IPS-NIHi7 (cell line): ENCODE results near the gene BCO2.
A peak's percentile ranks its signal among the peaks of the same experiment; 100 is the strongest.

Source experiments
- DNase-seq: peaks from one replicate; pipeline ENCODE4 v3.0.0; 2012; ENCODE audit warnings: mixed read lengths; ENCODE audit errors: extremely low spot score

BCO2 gene

DNA sequence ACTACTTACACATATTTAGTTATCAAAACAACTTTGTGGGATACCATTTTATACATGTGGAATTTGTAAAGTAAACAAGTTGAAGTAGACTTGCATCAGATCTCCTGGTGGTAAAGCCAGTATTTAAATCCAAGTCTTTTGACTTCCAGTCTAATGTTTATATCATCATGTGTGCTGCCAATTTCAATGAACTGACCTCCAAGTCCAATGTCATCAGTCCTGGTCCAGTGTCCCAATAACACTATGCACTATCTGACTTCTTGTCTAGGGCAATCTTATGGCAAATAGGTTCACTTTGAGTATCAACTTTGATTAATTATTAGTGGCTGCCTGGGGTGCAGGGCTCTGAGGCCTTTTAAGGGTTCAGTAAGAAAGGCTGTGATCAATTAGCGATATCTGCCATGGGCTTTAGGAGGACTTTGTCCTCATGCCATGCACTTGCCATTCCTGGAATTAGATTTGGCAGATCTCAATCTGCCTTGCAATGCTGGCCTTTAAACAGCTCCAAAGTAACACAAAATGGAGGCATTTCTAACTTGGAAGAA, 41.3 kb downstream of the BCO2 start:
- DNase-seq: no peak

DNA sequence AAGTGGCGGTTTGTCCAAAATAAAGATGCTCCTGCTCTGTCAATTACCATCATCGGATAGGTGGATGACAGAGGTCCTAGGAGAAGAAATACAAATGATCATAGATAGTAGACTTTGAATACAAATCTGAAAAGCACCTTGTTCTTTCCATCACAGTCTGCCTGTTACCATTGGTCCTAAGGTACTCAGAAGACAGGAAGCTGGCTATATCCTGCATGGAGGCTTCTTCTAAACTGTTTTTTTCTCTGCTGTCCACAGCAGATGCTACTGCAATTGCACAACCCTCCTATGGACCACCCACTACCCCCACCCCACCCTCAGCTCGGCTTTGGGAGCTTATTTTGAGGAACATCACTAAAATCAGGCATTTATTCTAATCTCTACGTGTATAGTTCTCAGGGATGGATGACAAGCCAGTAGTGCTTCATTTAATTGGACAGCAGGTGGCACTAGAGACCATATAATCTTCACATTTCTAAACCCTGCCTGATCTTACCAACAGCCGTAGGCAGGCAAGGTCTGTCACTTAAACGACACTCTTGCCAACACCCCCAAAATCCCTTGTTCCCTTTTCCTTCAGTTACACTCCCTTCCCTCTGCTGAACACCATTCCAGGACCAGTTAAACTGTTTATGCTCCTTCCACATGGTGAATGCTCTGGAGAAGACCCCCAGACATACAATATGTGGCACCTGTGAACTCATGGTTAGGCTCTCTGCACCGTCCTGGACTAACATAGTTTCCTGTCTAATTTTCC, 44.3 kb downstream of the BCO2 start:
- peak; percentile 76 for DNase-seq

GRCh38 chr11:112221274-112221835, 46.0 kb downstream of the BCO2 start:
- DNase-seq: no peak

GRCh38 chr11:112222303-112222702, 47.0 kb downstream of the BCO2 start:
- no peak for DNase-seq

- no peak for DNase-seq
Observed at GRCh38 chr11:112223121-112223520, 47.8 kb downstream of the BCO2 start.

- DNase-seq: no peak
Observed at GRCh38 chr11:112223754-112224532, 48.6 kb downstream of the BCO2 start.

DNA sequence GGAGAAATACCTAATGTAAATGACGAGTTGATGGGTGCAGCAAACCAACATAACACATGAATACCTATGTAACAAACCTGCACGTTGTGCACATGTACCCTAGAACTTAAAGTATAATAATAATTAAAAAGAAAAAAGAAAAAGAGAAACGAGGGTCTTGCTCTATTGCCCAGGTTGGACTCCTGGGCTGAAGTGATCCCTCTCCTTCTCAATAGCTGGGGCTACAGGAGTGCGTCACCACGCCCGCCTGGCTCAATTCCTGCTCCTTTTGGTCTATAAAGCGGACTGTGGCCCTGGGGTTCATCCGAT, 50.4 kb downstream of the BCO2 start:
- no peak for DNase-seq

GRCh38 chr11:112226062-112226830, 50.9 kb downstream of the BCO2 start, which contains the start of gene PTS:
Gene PTS, plus strand, starts transcription at chr11:112226428. Its CDS starts 16 bp downstream, at chr11:112226444.
- DNase-seq: peak; percentile 99

- peak; percentile 21 for DNase-seq
Observed at GRCh38 chr11:112226831-112227401, 51.6 kb downstream of the BCO2 start.

DNA sequence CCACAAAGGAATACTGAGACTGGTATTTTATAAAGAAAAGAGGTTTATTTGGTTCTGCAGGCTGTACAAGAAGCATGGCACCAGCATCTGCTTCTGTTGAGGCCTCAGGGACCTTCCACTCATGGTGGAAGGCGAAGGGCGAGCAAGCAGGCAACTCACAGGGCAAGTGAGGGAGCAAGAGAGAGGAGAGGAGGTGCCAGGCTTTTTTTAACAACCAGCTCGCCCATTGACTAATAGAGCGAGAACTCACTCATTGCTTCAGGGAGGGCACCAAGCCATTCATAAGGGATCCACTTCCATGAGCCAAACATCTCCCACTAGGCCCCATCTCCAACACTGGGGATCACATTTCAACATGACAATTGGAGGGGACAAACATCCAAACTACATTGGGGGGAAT, 52.2 kb downstream of the BCO2 start:
- DNase-seq: no peak

DNA sequence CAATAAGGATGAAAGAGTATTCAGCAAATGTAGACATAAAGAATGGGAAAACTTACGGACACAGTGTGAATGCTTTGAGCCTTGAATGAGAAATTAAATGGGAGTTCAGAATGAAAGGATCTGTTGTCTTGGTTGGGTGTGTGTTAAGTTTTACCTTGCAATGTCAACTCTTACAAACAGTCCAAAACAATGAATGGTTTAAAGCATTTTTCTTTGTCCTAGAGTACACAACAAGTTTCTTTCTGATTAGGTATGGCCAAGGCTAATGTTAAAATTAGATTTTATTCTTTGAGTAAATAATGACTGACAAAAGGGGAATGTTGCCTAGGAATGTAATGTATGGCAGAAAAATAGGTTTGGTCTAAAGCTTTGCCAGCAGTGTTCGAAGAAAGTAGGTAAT, 53.4 kb downstream of the BCO2 start:
- DNase-seq: no peak

DNA sequence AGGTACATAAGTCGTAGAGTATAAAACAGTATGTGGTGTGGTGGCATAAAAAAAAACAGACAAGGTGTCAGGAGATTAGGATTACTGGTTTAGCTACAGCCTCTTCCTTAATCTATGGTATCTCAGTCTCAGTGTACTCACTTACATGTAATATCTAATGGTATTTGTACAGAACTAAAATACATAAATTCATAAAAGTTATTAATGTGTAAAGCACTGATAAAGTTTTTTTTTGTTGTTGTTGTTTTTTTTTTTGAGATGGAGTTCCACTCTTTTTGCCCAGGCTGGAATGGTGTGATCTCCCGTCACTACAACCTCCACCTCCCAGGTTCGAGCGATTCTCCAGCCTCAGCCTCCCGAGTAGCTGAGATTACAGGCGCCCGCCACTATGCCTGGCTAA, 53.8 kb downstream of the BCO2 start:
- no peak for DNase-seq

GRCh38 chr11:112229746-112230433, 54.6 kb downstream of the BCO2 start:
- DNase-seq: no peak

GRCh38 chr11:112231952-112232351, 56.6 kb downstream of the BCO2 start:
- no peak for DNase-seq

GRCh38 chr11:112235750-112236390, 60.6 kb downstream of the BCO2 start:
- DNase-seq: no peak

GRCh38 chr11:112237451-112237850, 62.1 kb downstream of the BCO2 start:
- no peak for DNase-seq

- DNase-seq: no peak
Observed at GRCh38 chr11:112238041-112238440, 62.7 kb downstream of the BCO2 start.

GRCh38 chr11:112241486-112241885, 66.2 kb downstream of the BCO2 start:
- DNase-seq: no peak

- DNase-seq: no peak
Observed at GRCh38 chr11:112247201-112247600, 71.9 kb downstream of the BCO2 start.

GRCh38 chr11:112248201-112248600, 72.9 kb downstream of the BCO2 start:
- no peak for DNase-seq
